SU-DHL-6 (cell line): ENCODE measurements around the gene PSMC4.

Experiments
- H2AFZ ChIP-seq: fragments of 200-600 bp; sonication (generic); 2 replicates; pipeline ENCODE4 v1.6.1; 2014; ENCODE audit warnings: low read depth, mild to moderate bottlenecking, moderate library complexity, mixed read lengths, antibody characterized with exemption, low read length; ENCODE audit not compliant: severe bottlenecking
- H3F3A ChIP-seq: fragments of 200-600 bp; shearing (Covaris generic); 2 replicates; pipeline ENCODE4 v1.6.0; 2016; ENCODE audit warnings: antibody characterized with exemption, mild to moderate bottlenecking; ENCODE audit not compliant: insufficient read depth
- H3K27ac ChIP-seq: fragments of 200-600 bp; sonication (generic); 2 replicates; pipeline ENCODE4 v1.5.1; 2016; ENCODE audit warnings: low read depth, mild to moderate bottlenecking, low read length, moderate library complexity, mixed read lengths
- H3K27me3 ChIP-seq: fragments of 200-600 bp; sonication (generic), shearing (Covaris generic); 2 replicates; pipeline ENCODE4 v1.6.0; 2014; ENCODE audit warnings: mild to moderate bottlenecking, low read length
- H3K36me3 ChIP-seq: fragments of 200-600 bp; sonication (generic); 2 replicates; pipeline ENCODE4 v1.6.1; 2014; ENCODE audit warnings: mild to moderate bottlenecking, low read length, mixed read lengths
- H3K4me2 ChIP-seq: fragments of 300-600, 200-600 bp; shearing (Covaris generic), sonication (generic); 2 replicates; pipeline ENCODE4 v1.6.0; 2014; ENCODE audit warnings: low read length, low read depth, mild to moderate bottlenecking; ENCODE audit not compliant: poor library complexity, severe bottlenecking
- H3K4me3 ChIP-seq: fragments of 200-600 bp; sonication (generic); 2 replicates; pipeline ENCODE4 v1.5.1; 2014; ENCODE audit warnings: antibody characterized with exemption, low read length, mild to moderate bottlenecking, mixed read lengths; ENCODE audit not compliant: insufficient read depth, poor library complexity, severe bottlenecking
- H3K79me2 ChIP-seq: fragments of 200-600 bp; sonication (generic); 2 replicates; pipeline ENCODE4 v1.6.1; 2014; ENCODE audit warnings: mild to moderate bottlenecking, low read length, moderate library complexity; ENCODE audit not compliant: insufficient read depth
- H3K9ac ChIP-seq: fragments of 200-600 bp; sonication (generic); 2 replicates; pipeline ENCODE4 v1.7.0; 2014; ENCODE audit warnings: mild to moderate bottlenecking, low read length
- H3K9me2 ChIP-seq: fragments of 200-600 bp; sonication (generic); replicated peaks from 2 replicates; pipeline ENCODE4 v1.6.1; 2014; ENCODE audit warnings: low read length; ENCODE audit not compliant: insufficient read depth
- H3K9me3 ChIP-seq: fragments of 200-600 bp; sonication (generic); 2 replicates; pipeline ENCODE4 v1.6.1; 2014; ENCODE audit warnings: low read length, mixed read lengths; ENCODE audit not compliant: insufficient read depth
- H4K20me1 ChIP-seq: fragments of 200-600 bp; sonication (generic); 2 replicates; pipeline ENCODE4 v1.6.1; 2014; ENCODE audit warnings: low read depth, mild to moderate bottlenecking, antibody characterized with exemption, low read length, moderate library complexity, mixed read lengths
- EZH2phosphoT487 ChIP-seq: fragments of 200-600 bp; sonication (generic), shearing (Covaris generic); conservative IDR thresholded peaks from 2 replicates; pipeline ENCODE4 v1.6.1; 2018; ENCODE audit warnings: mild to moderate bottlenecking, antibody characterized with exemption, low read length, moderate library complexity, mixed read lengths
- TF ChIP-seq, protein P1 (sequence below): fragments of 200-600 bp; sonication (generic); IDR thresholded peaks from one replicate; pipeline ENCODE4 v1.5.1; 2017; ENCODE audit warnings: antibody characterized with exemption, mild to moderate bottlenecking, low read length, moderate library complexity; ENCODE audit not compliant: insufficient read depth, poor library complexity, severe bottlenecking

PSMC4 gene

DNA sequence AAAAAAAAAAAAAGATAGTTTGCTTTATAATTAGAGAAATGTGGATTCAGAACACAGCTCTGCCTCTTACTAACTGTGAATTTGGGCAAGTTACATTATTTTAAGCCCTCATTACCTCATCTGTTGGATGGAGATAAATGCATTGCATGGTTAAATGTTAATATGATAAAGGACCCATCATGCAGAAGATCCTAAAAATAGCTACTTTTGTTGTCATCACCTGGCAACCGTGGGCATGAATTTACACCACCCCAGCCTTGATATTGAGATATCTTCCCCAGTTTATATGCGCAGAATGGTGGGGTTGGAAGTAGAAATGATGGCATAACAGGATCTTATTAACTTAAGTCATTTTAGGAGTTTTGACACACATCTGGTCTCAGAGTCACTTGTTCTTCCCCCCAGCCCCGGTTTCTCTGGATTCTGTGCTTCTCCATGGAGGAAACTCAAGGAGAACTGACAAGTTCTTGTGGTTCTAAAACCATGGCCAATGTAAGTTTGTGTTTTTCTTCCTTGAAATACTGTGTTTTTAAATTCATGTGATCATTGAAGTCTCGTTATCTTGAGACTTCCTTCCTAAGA, 34.8 kb downstream of the PSMC4 start:
- TF ChIP-seq, protein P1, sequence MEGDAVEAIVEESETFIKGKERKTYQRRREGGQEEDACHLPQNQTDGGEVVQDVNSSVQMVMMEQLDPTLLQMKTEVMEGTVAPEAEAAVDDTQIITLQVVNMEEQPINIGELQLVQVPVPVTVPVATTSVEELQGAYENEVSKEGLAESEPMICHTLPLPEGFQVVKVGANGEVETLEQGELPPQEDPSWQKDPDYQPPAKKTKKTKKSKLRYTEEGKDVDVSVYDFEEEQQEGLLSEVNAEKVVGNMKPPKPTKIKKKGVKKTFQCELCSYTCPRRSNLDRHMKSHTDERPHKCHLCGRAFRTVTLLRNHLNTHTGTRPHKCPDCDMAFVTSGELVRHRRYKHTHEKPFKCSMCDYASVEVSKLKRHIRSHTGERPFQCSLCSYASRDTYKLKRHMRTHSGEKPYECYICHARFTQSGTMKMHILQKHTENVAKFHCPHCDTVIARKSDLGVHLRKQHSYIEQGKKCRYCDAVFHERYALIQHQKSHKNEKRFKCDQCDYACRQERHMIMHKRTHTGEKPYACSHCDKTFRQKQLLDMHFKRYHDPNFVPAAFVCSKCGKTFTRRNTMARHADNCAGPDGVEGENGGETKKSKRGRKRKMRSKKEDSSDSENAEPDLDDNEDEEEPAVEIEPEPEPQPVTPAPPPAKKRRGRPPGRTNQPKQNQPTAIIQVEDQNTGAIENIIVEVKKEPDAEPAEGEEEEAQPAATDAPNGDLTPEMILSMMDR = no peak
- TF ChIP-seq EZH2phosphoT487 = no peak
- no peak overlapping the region for H3K9ac ChIP-seq
- no peaks in the 10 kb centered on the region for H3K79me2 ChIP-seq
- H3K4me2 ChIP-seq = no peak overlapping the region
- H3K4me3 ChIP-seq = no peak overlapping the region
- H3K27ac ChIP-seq = no peak overlapping the region
- no peaks in the 10 kb centered on the region for H4K20me1 ChIP-seq
- 0 out of 2 replicates have a peak, but pooled peaks cover 7% of the 10 kb centered on the region for H3K9me3 ChIP-seq
- H3F3A ChIP-seq = no peaks in the 10 kb centered on the region
- H3K36me3 ChIP-seq = peaks cover 26% of the 10 kb centered on the region
- H3K9me2 ChIP-seq = no peaks in the 10 kb centered on the region
- no peaks in the 10 kb centered on the region for H3K27me3 ChIP-seq
- no peak overlapping the region for H2AFZ ChIP-seq

DNA sequence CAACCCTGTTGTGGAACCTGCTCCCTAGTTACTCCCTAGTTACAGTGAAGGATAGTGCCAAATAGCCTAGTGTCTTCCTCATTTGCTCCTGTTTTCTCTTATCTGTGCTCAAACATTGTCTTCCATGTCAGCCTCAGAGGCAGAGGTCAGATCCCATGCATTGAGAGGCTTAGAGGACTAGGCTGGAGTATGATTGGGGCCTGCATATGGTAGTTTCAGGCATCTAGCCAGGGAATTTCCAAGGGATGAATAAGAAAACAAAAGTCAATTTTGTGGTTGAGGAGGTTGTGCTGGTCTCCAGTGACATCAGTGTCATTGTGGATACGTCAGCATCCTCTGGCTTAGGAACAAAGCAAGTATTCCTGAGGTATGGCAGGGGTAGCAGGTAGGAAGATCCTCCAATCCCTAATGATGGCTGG, 35.3 kb downstream of the PSMC4 start:
- Histone ChIP-seq H3K4me2 (no peak overlapping the region), H3K27me3 (no peaks in the 10 kb centered on the region), H2AFZ (no peak overlapping the region), H3K4me3 (no peak overlapping the region), H3K79me2 (no peaks in the 10 kb centered on the region), H4K20me1 (no peaks in the 10 kb centered on the region), H3F3A (no peaks in the 10 kb centered on the region), H3K9me3 (0 out of 2 replicates have a peak, but pooled peaks cover 7% of the 10 kb centered on the region), H3K27ac (no peak overlapping the region), H3K36me3 (peaks cover 28% of the 10 kb centered on the region), H3K9me2 (no peaks in the 10 kb centered on the region), H3K9ac (no peak overlapping the region)
- no peak for TF ChIP-seq EZH2phosphoT487
- TF ChIP-seq, protein P1 = no peak

DNA sequence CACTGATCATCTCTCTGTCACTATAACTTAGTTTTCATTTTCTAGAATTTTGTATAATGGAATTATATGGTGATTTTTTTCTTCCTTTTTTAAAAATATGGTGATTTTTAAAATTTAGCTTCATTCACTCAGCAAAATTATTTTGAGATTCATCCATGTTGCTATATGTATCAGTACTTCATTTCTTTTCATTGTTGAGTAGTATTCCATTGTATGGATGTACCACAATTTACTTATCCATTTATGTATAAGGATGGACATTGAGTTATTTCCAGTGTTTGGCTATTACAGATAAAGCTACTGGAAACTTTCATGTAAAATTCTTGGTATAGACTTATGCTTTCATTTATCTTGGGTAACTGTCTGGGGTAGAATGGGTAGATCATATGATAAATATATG, 38.7 kb downstream of the PSMC4 start:
- TF ChIP-seq, protein P1 = no peak
- no peak for TF ChIP-seq EZH2phosphoT487
- Histone ChIP-seq H3K36me3 (peaks cover 51% of the 10 kb centered on the region), H3K79me2 (no peaks in the 10 kb centered on the region), H2AFZ (no peak overlapping the region), H4K20me1 (no peaks in the 10 kb centered on the region), H3K9me3 (peaks cover 19% of the 10 kb centered on the region), H3K27ac (no peak overlapping the region), H3F3A (no peaks in the 10 kb centered on the region), H3K4me3 (no peak overlapping the region), H3K9ac (no peak overlapping the region), H3K27me3 (no peaks in the 10 kb centered on the region), H3K4me2 (no peak overlapping the region), H3K9me2 (no peaks in the 10 kb centered on the region)
